Stimulated activated naive CD4-positive, alpha-beta T cell (primary cell): ENCODE measurements around the gene DIP2B.
"Not testable (repeated sequence)": the region's sequence is repeated elsewhere in the genome, so short reads cannot be mapped to it uniquely, and the experiment has no call there.

Experiments used
- DNase-seq, 6 experiments: peaks; one replicate each; lab custom pipeline; 2025; lab: John Stamatoyannopoulos, UW

Gene DIP2B

GRCh38 chr12:50550530-50551223, 45.9 kb downstream of the DIP2B start:
- DNase-seq, result no peak

DNA sequence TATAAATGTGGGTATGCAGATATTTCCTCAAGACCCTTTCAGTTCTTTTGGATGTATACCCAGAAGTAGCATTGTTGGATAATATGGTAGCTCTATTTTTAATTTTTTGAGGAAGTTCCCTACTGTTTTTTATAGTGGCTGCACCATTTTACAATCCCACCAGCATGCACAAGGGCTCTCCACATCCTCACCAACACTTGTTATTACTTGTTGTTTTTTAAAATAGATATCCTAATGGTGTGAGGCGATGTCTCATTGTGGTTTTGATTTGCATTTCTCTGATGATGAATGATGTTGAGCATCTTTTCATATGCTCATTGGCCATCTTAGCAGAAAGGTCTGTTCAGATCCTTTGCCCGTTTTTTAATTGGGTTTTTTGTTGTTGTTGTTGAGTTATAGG, 47.1 kb downstream of the DIP2B start:
- DNase-seq, result no peak

DNA sequence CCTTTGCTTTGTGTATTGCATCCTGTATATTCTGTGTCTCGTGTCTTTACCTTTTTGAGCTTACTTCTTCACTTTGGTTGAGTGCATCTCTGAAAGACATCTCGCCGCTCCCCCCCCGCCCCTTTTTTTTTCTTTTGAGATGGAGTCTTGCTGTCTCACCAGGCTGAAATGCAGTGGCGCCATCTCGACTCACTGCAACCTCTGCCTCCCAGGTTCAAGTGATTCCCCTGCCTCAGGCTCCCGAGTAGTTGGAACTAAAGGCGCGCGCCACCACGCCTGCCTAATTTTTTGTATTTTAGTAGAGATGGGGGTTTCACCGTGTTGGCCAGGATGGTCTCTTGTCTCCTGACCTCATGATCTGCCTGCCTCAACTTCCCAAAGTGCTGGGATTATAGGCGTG, 49.9 kb downstream of the DIP2B start:
- DNase-seq, result no peak

DNA sequence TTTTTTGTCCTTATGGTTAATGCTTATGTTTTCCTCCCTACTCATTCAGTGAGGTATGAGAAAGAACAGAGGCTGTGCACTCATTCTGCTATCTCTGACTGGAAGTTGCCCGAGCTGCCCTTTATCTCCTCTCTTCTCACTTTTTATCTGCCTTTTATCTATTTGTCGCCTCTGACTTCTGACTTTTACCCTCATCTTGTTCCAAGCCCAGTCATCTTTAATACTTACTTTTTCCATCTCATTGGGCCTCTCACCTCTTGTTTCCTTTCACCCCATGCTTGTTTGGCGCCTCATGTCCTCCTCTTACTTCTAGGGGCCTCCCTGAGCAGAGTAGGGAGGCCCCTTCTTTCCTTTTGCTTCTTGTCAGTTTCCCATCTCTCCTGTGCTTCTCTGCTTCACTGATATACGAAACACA, 50.7 kb downstream of the DIP2B start:
- no peak for DNase-seq

GRCh38 chr12:50556273-50556672, 51.5 kb downstream of the DIP2B start:
- DNase-seq, result no peak

DNA sequence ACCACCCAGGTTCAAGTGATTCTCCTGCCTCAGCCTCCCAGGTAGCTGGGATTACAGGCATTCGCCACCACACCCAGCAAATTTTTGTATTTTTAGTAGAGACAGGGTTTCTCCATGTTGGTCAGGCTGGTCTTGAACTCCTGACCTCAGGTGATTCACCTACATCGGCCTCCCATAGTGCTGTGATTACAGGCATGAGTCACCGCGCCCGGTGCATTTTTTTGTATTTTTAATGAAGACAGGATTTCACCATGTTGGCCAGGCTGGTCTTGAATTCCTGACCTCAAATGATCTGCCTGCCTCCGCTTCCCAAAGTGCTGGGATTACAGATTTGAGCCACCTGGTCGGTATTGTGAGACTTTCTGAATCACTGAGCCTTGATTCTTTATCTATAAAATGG, 52.0 kb downstream of the DIP2B start:
- not testable (repeated sequence) for DNase-seq

DNA sequence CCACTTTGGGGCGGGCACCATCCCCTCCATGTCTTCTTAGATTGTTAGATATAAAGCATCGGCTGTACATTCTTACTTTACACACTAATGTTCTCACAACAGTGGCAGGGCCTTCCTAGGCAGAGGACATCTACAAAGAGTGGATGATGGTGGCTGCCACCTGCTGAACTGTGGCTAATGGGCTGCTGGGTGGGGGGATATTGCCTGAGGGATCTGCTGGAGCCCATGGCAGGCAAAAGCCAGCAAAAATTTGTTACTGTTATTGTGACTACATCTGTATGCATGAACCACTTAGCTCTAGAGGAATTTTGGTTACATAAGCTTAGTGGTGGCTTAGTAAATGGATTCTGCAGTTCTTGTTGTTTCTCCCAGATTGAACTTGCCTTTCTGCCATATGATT, 52.6 kb downstream of the DIP2B start:
- DNase-seq, result no peak

- DNase-seq, result no peak
These were observed 54.2 kb downstream of the DIP2B start for GRCh38 chr12:50558970-50559369.

DNA sequence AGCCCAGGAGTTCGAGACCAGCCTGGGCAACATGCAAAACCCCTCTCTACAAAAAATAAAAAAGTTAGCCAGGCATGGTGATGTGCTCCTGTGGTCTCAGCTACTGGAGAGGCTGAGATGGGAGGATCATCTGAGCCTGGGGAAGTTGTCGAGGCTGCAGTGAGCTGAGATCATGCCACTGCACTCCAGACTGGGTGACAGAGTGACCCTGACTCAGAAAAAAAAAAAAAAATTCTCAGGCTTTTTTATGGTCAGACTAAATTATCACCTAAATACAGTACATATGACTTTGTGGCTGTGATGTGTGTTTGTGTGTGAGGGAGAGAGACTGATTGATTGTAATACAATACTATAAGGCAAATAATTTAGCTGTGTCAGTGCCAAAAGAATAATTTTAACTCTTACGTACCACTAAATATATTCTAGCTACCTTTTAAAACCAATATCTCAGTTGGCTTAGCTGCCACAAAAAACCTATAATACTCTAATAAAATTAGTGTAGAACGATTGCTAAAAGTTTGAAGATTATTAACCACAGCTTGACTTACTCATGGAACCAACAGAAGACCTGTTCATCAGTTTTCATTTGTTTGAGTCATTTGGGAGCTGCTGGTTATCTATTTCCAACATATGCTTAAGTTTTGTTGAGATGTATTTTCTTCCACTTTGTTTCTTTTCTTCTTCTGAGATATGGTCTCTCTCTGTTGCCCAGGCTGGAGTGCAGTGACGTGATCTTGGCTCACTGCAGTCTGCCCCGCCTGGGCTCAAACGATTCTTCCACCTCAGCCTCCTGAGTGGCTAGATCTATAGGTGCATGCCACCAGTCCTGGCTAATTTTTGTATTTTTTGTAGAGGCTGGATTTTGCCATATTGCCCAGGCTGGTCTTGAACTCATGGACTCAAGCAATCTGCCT, 58.0 kb downstream of the DIP2B start:
- no peak for DNase-seq

DNA sequence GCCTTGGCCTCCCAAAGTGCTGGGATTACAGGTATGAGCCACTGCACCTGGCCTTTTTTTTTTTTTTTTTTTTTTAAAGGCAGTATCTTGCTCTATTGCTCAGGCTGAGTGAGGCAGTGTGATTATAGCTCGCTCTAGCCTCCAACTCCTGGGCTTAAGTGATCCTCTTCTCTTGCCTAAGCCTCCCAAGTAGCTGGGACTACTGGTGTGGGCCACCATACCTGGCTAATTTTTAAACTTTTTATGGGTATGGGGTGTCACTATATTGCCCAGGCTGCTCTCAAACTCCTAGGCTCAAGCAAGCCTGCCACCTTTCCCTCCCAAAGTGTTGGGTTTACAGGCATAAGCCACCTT, 58.6 kb downstream of the DIP2B start:
- DNase-seq, result no peak

DNA sequence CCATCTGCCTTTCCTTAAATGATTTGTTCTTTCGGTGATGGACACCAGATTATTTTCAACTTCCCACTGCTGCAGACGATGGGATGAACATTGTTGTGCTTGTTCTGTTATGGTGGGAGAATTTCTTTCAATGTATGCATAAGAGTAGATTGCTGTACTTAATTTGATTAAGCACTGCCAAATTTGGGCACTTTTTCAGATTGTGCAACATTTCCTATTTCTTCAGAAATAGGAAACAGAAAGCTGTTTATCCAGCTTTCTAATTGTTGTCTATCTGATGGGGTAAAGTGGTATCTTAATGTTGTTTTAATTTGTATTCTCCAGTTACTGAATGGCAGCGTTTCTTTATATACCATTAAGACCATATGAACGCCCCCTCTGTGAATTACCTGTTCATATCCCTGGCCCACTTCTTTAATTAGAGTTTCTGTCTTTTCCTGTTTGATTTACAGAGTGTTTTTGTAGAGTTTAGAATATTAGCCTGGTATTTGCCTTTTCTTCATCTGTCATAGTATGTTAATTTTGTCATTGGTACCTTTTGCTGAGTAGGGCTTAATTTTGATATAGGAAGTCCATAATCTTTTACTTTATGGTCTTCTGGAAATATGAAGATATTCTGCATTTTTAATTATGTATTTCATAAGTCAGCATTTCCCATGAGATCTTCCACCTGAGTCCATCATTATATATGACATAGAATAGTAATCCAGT, 59.6 kb downstream of the DIP2B start:
- no peak for DNase-seq

GRCh38 chr12:50564948-50565297, 60.1 kb downstream of the DIP2B start:
- DNase-seq, result no peak

DNA sequence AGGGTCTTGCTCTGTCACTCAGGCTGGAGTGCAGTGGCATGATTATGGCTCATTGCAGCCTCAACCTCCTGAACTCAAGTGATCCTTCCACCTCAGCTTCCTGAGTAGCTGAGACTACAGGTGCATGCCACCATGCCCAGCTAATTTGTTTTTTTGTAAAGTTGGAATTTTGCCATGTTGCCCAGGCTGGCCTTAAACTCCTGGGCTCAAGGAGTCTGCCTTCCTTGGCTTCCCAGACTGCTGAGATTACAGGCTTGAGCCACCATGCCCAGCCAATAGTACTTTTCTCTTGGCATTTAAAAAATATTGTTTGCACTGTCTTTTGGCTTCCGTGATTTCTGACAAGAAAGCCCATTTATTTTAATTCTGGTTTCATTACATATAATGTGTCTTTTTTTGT, 61.3 kb downstream of the DIP2B start:
- DNase-seq, result no peak

GRCh38 chr12:50567926-50568325, 63.1 kb downstream of the DIP2B start:
- no peak for DNase-seq

GRCh38 chr12:50568338-50569091, 63.7 kb downstream of the DIP2B start:
- no peak for DNase-seq

GRCh38 chr12:50569321-50569720, 64.5 kb downstream of the DIP2B start:
- no peak for DNase-seq

- DNase-seq, result no peak
These were observed 65.1 kb downstream of the DIP2B start for GRCh38 chr12:50569876-50570275.

DNA sequence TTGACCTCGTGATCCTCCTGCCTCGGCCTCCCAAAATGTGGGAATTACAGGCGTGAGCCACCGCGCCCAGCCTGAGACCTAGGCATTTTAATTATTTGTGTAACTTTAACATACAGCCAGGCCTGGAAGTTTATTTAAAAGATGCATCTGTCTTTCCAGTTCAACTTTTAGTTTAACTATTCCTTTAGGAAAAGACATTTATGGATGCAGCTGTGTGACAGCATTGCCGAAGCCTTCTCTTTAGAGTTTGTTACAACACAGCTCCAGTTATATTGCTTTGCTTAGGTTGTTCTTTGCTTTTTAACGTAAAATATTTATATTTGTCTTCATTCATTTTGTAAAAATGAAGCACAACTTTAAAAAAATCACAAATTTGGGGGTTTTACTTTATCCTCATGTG, 67.0 kb downstream of the DIP2B start:
- DNase-seq, result no peak

DNA sequence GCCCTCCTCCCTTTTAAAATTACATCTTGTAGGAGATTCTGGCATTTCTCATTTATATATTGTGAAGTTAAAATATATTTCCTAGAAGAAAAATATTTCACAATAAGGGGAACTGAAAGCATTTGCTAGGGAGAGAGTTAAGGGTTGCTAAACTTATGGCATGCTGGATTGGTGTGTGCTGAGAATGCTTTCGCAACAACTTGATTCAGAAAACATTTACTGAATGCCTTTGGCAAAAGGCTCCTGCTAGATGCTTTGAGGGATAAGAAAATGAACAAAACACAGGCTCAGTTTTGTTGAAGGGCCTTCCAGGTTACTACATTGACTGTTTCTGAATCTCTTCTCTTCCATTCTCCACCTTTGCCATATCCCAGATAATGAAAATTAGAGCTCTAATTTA, 67.5 kb downstream of the DIP2B start:
- no peak for DNase-seq

- no peak for DNase-seq
These were observed 68.0 kb downstream of the DIP2B start for GRCh38 chr12:50572760-50573159.

GRCh38 chr12:50573271-50573670, 68.5 kb downstream of the DIP2B start:
- no peak for DNase-seq
